LNCaP clone FGC (cell line): ENCODE results near the gene ELF5.

Experiments used
- DNase-seq: peaks from one replicate; pipeline ENCODE4 v3.0.0-alpha.2; 2011; ENCODE audit warnings: low read depth
- H3K4me3 ChIP-seq: 2 replicates; pipeline ENCODE4 v1.5.1; 2011; ENCODE audit warnings: mild to moderate bottlenecking, low read depth, low read length, control low read depth
- TF ChIP-seq, protein P1 (sequence below): IDR thresholded peaks from 2 replicates; pipeline ENCODE4 v1.5.1; 2012; ENCODE audit warnings: mild to moderate bottlenecking; ENCODE audit not compliant: control insufficient read depth, insufficient read depth; ENCODE audit errors: extremely low read depth

Gene ELF5

GRCh38 chr11:34514597-34514996 is 1.0 kb upstream of the ELF5 start:
- no peak for DNase-seq
- H3K4me3 ChIP-seq, result no peak overlapping the region
- TF ChIP-seq, protein P1, sequence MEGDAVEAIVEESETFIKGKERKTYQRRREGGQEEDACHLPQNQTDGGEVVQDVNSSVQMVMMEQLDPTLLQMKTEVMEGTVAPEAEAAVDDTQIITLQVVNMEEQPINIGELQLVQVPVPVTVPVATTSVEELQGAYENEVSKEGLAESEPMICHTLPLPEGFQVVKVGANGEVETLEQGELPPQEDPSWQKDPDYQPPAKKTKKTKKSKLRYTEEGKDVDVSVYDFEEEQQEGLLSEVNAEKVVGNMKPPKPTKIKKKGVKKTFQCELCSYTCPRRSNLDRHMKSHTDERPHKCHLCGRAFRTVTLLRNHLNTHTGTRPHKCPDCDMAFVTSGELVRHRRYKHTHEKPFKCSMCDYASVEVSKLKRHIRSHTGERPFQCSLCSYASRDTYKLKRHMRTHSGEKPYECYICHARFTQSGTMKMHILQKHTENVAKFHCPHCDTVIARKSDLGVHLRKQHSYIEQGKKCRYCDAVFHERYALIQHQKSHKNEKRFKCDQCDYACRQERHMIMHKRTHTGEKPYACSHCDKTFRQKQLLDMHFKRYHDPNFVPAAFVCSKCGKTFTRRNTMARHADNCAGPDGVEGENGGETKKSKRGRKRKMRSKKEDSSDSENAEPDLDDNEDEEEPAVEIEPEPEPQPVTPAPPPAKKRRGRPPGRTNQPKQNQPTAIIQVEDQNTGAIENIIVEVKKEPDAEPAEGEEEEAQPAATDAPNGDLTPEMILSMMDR, result no peak

DNA sequence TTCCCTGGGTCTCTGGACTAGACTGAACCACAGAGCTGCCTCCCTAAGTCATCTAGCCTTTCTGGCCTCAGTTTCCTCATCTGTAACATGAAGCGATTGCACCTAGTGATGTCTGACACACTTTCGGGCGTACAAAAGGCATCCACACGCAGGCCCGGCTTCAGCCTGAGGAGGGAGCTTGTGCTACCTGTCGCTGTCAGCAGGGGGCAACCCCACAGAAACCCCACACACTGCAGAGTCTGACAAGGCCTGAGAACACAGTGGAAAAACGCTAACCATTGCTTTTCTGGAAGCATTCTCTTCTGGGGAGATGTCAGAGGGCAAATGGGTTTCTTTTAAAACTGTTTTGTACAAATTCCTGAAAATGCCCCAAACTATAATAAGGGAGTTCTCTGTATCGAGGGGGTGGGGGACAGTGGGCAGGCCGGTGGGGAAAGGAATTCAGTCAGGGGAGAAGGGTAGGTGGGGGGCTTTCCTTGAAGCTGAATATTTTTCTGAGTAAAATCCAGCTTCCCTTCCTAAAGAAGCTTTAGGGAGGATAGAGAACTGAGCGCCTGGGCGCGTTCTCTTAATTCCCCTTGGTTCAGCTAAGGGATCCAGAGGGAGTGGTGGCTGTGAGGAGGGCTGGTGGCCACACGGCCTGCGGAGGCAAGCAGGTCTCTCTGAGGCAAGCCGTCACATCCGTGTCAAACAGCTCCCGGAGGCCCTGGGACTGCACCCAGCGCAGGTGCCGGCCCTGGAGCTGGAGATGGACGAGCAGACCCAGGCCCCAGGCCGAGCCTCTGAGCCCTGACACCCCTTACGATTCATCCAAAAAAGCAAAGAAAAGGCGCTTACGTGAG is 533 bp downstream of the ELF5 start:
- H3K4me3 ChIP-seq, result no peak overlapping the region
- TF ChIP-seq, protein P1, result peak; percentile 83
- DNase-seq, result no peak

GRCh38 chr11:34510673-34511072 is 2.9 kb downstream of the ELF5 start:
- TF ChIP-seq, protein P1, result no peak
- H3K4me3 ChIP-seq, result no peak overlapping the region
- DNase-seq, result no peak

- H3K4me3 ChIP-seq, result no peak overlapping the region
- TF ChIP-seq, protein P1, result no peak
- DNase-seq, result no peak
Observed at GRCh38 chr11:34510218-34510617, 3.4 kb downstream of the ELF5 start.

DNA sequence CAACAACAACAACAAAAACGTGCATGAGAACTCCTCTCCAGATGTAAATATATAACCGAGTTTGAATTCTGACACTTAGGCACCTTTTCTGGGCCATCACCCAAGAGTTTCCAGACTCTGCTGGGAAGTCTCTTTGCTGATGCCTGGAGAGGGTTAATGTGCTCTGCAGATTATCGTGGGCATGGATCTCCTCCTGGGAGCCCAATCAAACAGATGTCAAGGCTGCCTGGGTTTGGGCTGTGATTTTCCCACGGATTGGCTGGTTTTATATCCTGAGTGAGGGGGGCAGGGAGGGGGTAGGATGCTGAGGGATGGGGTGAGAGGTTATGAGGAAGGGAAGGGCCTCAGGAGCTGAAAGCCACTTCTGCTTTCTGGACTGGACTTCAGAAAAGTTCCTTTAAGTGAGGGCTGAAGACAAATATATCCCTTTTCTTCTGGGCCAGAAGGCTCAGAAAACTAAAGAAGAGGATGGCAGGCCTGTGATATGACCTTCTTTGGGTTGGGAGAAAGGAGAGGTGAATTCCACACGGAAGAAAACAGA is 4.2 kb downstream of the ELF5 start:
- TF ChIP-seq, protein P1, result no peak
- no peak for DNase-seq
- no peak overlapping the region for H3K4me3 ChIP-seq

DNA sequence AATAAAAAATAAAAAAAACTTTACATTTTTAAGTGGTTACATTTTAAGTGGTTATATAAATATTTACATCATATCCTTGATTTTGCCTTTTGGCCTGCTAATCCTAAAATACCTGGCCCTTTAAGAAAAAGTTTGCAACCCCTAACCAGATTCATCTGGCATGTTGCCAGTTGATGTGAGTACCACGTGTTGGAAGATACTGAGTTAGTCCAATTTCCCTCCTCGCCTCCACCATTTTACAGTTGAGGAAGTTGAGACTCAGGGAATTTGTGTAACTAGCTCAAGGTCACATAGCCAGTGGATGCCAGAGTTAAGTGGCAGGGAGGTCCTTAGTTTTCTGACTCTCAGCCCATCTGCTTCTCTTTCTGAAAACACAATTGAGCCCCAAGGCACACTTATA is 5.1 kb downstream of the ELF5 start:
- DNase-seq, result no peak
- no peak overlapping the region for H3K4me3 ChIP-seq
- TF ChIP-seq, protein P1, result no peak
